Type B pancreatic cell (in vitro differentiated cells): ENCODE results near the gene HSD17B10. TPM values are rescaled to one million over a fixed set of nuclear protein-coding genes. Genes with fewer than 3 reads are reported as not detected.

Experiments
- DNase-seq: peaks from one replicate; pipeline ENCODE4 v3.0.0; 2021; ENCODE audit warnings: mixed read lengths; ENCODE audit not compliant: unreplicated experiment; ENCODE audit errors: extremely low spot score
- H3K27ac Mint-ChIP-seq: 2 replicates; pipeline ENCODE4 v1.8.0; 2021; ENCODE audit warnings: mild to moderate bottlenecking, mixed read lengths
- H3K27me3 Mint-ChIP-seq: 2 replicates; pipeline ENCODE4 v1.8.0; 2021; ENCODE audit warnings: mixed read lengths
- H3K36me3 Mint-ChIP-seq: 2 replicates; pipeline ENCODE4 v1.8.0; 2021; ENCODE audit warnings: mixed read lengths
- H3K4me1 Mint-ChIP-seq: one replicate; pipeline ENCODE4 v1.8.0; 2021; ENCODE audit warnings: mixed read lengths; ENCODE audit not compliant: unreplicated experiment
- H3K4me3 Mint-ChIP-seq: 2 replicates; pipeline ENCODE4 v1.8.0; 2021; ENCODE audit warnings: mild to moderate bottlenecking, mixed read lengths
- H3K9me3 Mint-ChIP-seq: 2 replicates; pipeline ENCODE4 v1.8.0; 2021; ENCODE audit warnings: mixed read lengths
- CTCF ChIP-seq: fragments of 200-600 bp; sonication (generic); conservative IDR thresholded peaks from 2 replicates; pipeline ENCODE4 v1.5.0; 2021; ENCODE audit warnings: antibody characterized with exemption, mild to moderate bottlenecking
- long read RNA-seq: library from polyadenylated mRNA; unstranded; transcript quantifications from one replicate; pipeline ENCODE4 v2.0.0, GENCODE V29; 2020
- total RNA-seq: library from RNA; stranded (reverse); gene quantifications from 2 replicates; pipeline ENCODE4 v1.2.1, GENCODE V29; 2021; ENCODE audit warnings: low replicate concordance

The HSD17B10 gene
- total RNA-seq: 63.7 and 101 TPM in 2 replicates
- long read RNA-seq, transcript HSD17B10-201 (6 exons, 960 nt): major isoform, 50 of 55 reads
- long read RNA-seq, partial matches to known transcripts: 2 of 55 reads
- long read RNA-seq, other reads (novel, unspliced or antisense): 2 of 55 reads

GRCh38 chrX:53433651-53434639 is at the start of gene HSD17B10:
TSS of gene HSD17B10 (minus strand) at chrX:53434370. CDS start at chrX:53434345, 25 bp downstream.
- Mint-ChIP-seq H3K36me3 (no peaks in the 10 kb centered on the region), H3K27ac (peak within 1 kb of the TSS; percentile 80), H3K4me3 (peak within 1 kb of the TSS; percentile 96), H3K9me3 (peaks cover 4% of the 10 kb centered on the region), H3K4me1 (peaks cover 8% of the 10 kb centered on the region), H3K27me3 (peaks cover 12% of the 10 kb centered on the region)
- peak; percentile 88 for DNase-seq
- TF ChIP-seq CTCF: no peak

GRCh38 chrX:53483416-53483815 is 49.2 kb upstream of the HSD17B10 start:
- no peak for TF ChIP-seq CTCF
- Mint-ChIP-seq H3K27ac (no peak overlapping the region), H3K9me3 (no peaks in the 10 kb centered on the region), H3K4me1 (no peaks in the 10 kb centered on the region), H3K36me3 (no peaks in the 10 kb centered on the region), H3K4me3 (no peak overlapping the region), H3K27me3 (no peaks in the 10 kb centered on the region)
- no peak for DNase-seq

- no peaks in the 10 kb centered on the region for H3K36me3 Mint-ChIP-seq
- no peak overlapping the region for H3K4me3 Mint-ChIP-seq
- no peak for DNase-seq
- no peaks in the 10 kb centered on the region for H3K4me1 Mint-ChIP-seq
- no peaks in the 10 kb centered on the region for H3K9me3 Mint-ChIP-seq
- H3K27ac Mint-ChIP-seq: no peak overlapping the region
- no peaks in the 10 kb centered on the region for H3K27me3 Mint-ChIP-seq
- TF ChIP-seq CTCF: peak; percentile 75
Measured at GRCh38 chrX:53481816-53482465, 47.8 kb upstream of the HSD17B10 start.

GRCh38 chrX:53481093-53481492 is 46.9 kb upstream of the HSD17B10 start:
- no peak for DNase-seq

More at GRCh38 chrX:53481093-53481492, 46.9 kb upstream of the HSD17B10 start:
- Mint-ChIP-seq H3K36me3 (no peaks in the 10 kb centered on the region), H3K27ac (no peak overlapping the region), H3K27me3 (no peaks in the 10 kb centered on the region), H3K4me1 (no peaks in the 10 kb centered on the region), H3K9me3 (no peaks in the 10 kb centered on the region), H3K4me3 (no peak overlapping the region)
- peak; percentile 47 for TF ChIP-seq CTCF
